ENCODE data around the gene TTC31.

The TTC31 gene

GRCh38 chr2:74488643-74489481 lies 6.0 kb downstream of the TTC31 start:
- FAIRE-seq (no peak), DNase-seq (ENCODE audit: insufficient read length, low spot score) (no peak)
- TF ChIP-seq TAF1 (IDR thresholded peaks at IDR 0.05; ENCODE audit: low read depth, low read length) (no peak), POLR2AphosphoS5 (IDR thresholded peaks at IDR 0.05; ENCODE audit: low read depth, low read length) (no peak), SPI1 (IDR thresholded peaks at IDR 0.05; ENCODE audit: low read depth, low read length) (no peak)

- TF ChIP-seq SPI1 (IDR thresholded peaks at IDR 0.05; ENCODE audit: low read depth, low read length) = no peak
- TF ChIP-seq PAX5 (IDR thresholded peaks at IDR 0.05; ENCODE audit: insufficient read depth, low read length, severe bottlenecking) = no peak
- TF ChIP-seq POLR2A (IDR thresholded peaks at IDR 0.05; ENCODE audit: low read depth, low read length) = no peak
- DNase-seq (ENCODE audit: insufficient read length, low spot score) = no peak
- FAIRE-seq = no peak
These were observed 7.0 kb downstream of the TTC31 start for GRCh38 chr2:74489906-74490305.

- no peak for DNase-seq (ENCODE audit: insufficient read length, low spot score)
- TF ChIP-seq TAF1 (IDR thresholded peaks at IDR 0.05; ENCODE audit: low read depth, low read length) (no peak), PAX5 (IDR thresholded peaks at IDR 0.05; ENCODE audit: insufficient read depth, low read length, severe bottlenecking) (no peak), POU2F2 (IDR thresholded peaks at IDR 0.05; ENCODE audit: low read depth, low read length) (no peak), POLR2A (IDR thresholded peaks at IDR 0.05; ENCODE audit: low read depth, low read length) (no peak), SPI1 (IDR thresholded peaks at IDR 0.05; ENCODE audit: low read depth, low read length) (no peak), POLR2AphosphoS5 (IDR thresholded peaks at IDR 0.05; ENCODE audit: low read depth, low read length) (no peak)
- FAIRE-seq = no peak
These were observed 9.0 kb downstream of the TTC31 start for GRCh38 chr2:74491648-74492544.

GRCh38 chr2:74493546-74493945 lies 10.7 kb downstream of the TTC31 start:
- DNase-seq (ENCODE audit: insufficient read length, low spot score) (no peak), FAIRE-seq (no peak)
- TF ChIP-seq PAX5 (IDR thresholded peaks at IDR 0.05; ENCODE audit: insufficient read depth, low read length, severe bottlenecking) (no peak), POLR2A (IDR thresholded peaks at IDR 0.05; ENCODE audit: low read depth, low read length) (no peak), TAF1 (IDR thresholded peaks at IDR 0.05; ENCODE audit: low read depth, low read length) (no peak)

GRCh38 chr2:74495440-74495839 lies 12.6 kb downstream of the TTC31 start:
- no peak for DNase-seq (ENCODE audit: insufficient read length, low spot score)
- TF ChIP-seq POLR2A (IDR thresholded peaks at IDR 0.05; ENCODE audit: low read depth, low read length) (no peak), SPI1 (IDR thresholded peaks at IDR 0.05; ENCODE audit: low read depth, low read length) (no peak), POU2F2 (IDR thresholded peaks at IDR 0.05; ENCODE audit: low read depth, low read length) (no peak), TAF1 (IDR thresholded peaks at IDR 0.05; ENCODE audit: low read depth, low read length) (no peak), PAX5 (IDR thresholded peaks at IDR 0.05; ENCODE audit: insufficient read depth, low read length, severe bottlenecking) (no peak), POLR2AphosphoS5 (IDR thresholded peaks at IDR 0.05; ENCODE audit: low read depth, low read length) (no peak)
- FAIRE-seq = no peak

- DNase-seq (ENCODE audit: insufficient read length, low spot score) (no peak), FAIRE-seq (peak; percentile 13)
- TF ChIP-seq POU2F2 (IDR thresholded peaks at IDR 0.05; ENCODE audit: low read depth, low read length) (no peak), POLR2A (IDR thresholded peaks at IDR 0.05; ENCODE audit: low read depth, low read length) (no peak), POLR2AphosphoS5 (IDR thresholded peaks at IDR 0.05; ENCODE audit: low read depth, low read length) (no peak), TAF1 (IDR thresholded peaks at IDR 0.05; ENCODE audit: low read depth, low read length) (no peak), SPI1 (IDR thresholded peaks at IDR 0.05; ENCODE audit: low read depth, low read length) (no peak), PAX5 (IDR thresholded peaks at IDR 0.05; ENCODE audit: insufficient read depth, low read length, severe bottlenecking) (no peak)
These were observed 14.3 kb downstream of the TTC31 start for GRCh38 chr2:74496997-74497776.

- no peak for TF ChIP-seq SPI1 (IDR thresholded peaks at IDR 0.05; ENCODE audit: low read depth, low read length)
- no peak for TF ChIP-seq PAX5 (IDR thresholded peaks at IDR 0.05; ENCODE audit: insufficient read depth, low read length, severe bottlenecking)
- TF ChIP-seq TAF1 (IDR thresholded peaks at IDR 0.05; ENCODE audit: low read depth, low read length) = no peak
- no peak for TF ChIP-seq POLR2AphosphoS5 (IDR thresholded peaks at IDR 0.05; ENCODE audit: low read depth, low read length)
- no peak for TF ChIP-seq POU2F2 (IDR thresholded peaks at IDR 0.05; ENCODE audit: low read depth, low read length)
- no peak for TF ChIP-seq POLR2A (IDR thresholded peaks at IDR 0.05; ENCODE audit: low read depth, low read length)
- peak; percentile 38 for FAIRE-seq
- DNase-seq (ENCODE audit: insufficient read length, low spot score) = no peak
These were observed 15.1 kb downstream of the TTC31 start for GRCh38 chr2:74497777-74498499.

- FAIRE-seq (peak; percentile 31), DNase-seq (ENCODE audit: insufficient read length, low spot score) (no peak)
- TF ChIP-seq POLR2A (IDR thresholded peaks at IDR 0.05; ENCODE audit: low read depth, low read length) (no peak), POU2F2 (IDR thresholded peaks at IDR 0.05; ENCODE audit: low read depth, low read length) (no peak), POLR2AphosphoS5 (IDR thresholded peaks at IDR 0.05; ENCODE audit: low read depth, low read length) (no peak), TAF1 (IDR thresholded peaks at IDR 0.05; ENCODE audit: low read depth, low read length) (no peak), SPI1 (IDR thresholded peaks at IDR 0.05; ENCODE audit: low read depth, low read length) (no peak), PAX5 (IDR thresholded peaks at IDR 0.05; ENCODE audit: insufficient read depth, low read length, severe bottlenecking) (no peak)
These were observed 15.8 kb downstream of the TTC31 start for GRCh38 chr2:74498500-74499266.
